Cardiac fibroblast (primary cell): ENCODE data around the gene UBE2B.
A peak's percentile ranks its signal among the peaks of the same experiment; 100 is the strongest.
"Not testable (repeated sequence)": the region's sequence is repeated elsewhere in the genome, so short reads cannot be mapped to it uniquely, and the experiment has no call there.

Experiments
- DNase-seq, 2 donors: peaks; one replicate each; pipeline versions ENCODE4 v3.0.0 to v3.0.0-alpha.2; 2010; ENCODE audit warnings: low read depth in 2 of 2
- H3K4me3 ChIP-seq, 2 donors: replicated peaks in 1 of 2; 1 replicate in 1 of 2; 2 replicates in 1 of 2; pipeline ENCODE4 v1.5.1; 2011; ENCODE audit warnings: low read depth in 2 of 2, low read length in 2 of 2, mild to moderate bottlenecking in 2 of 2, moderate library complexity in 1 of 2
- TF ChIP-seq, protein P1 (sequence below): IDR thresholded peaks from one replicate; pipeline ENCODE4 v1.5.1; 2011; ENCODE audit warnings: low read depth, mild to moderate bottlenecking, low read length, inconsistent platforms

UBE2B gene

DNA sequence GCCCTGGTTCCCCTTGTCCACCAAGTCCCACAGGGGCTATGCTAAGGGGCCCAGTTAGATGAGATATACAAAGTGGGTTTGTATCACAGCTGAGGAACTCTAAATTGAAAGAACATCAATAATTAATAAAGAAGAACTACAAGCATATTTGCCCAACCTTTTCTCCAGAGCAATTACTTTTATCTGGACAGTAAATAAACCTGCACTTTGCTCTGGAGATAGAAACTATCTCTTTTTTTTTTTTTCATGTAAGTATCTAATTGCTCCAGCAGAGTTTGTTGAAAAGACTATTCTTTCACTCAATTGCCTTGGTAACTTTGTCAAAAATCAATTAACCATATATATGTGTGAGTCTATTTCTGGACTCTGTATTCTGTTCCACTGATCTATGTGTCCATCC, 46.3 kb downstream of the UBE2B start:
- no peak for DNase-seq
- TF ChIP-seq, protein P1, sequence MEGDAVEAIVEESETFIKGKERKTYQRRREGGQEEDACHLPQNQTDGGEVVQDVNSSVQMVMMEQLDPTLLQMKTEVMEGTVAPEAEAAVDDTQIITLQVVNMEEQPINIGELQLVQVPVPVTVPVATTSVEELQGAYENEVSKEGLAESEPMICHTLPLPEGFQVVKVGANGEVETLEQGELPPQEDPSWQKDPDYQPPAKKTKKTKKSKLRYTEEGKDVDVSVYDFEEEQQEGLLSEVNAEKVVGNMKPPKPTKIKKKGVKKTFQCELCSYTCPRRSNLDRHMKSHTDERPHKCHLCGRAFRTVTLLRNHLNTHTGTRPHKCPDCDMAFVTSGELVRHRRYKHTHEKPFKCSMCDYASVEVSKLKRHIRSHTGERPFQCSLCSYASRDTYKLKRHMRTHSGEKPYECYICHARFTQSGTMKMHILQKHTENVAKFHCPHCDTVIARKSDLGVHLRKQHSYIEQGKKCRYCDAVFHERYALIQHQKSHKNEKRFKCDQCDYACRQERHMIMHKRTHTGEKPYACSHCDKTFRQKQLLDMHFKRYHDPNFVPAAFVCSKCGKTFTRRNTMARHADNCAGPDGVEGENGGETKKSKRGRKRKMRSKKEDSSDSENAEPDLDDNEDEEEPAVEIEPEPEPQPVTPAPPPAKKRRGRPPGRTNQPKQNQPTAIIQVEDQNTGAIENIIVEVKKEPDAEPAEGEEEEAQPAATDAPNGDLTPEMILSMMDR: no peak
- no peak overlapping the region for H3K4me3 ChIP-seq

DNA sequence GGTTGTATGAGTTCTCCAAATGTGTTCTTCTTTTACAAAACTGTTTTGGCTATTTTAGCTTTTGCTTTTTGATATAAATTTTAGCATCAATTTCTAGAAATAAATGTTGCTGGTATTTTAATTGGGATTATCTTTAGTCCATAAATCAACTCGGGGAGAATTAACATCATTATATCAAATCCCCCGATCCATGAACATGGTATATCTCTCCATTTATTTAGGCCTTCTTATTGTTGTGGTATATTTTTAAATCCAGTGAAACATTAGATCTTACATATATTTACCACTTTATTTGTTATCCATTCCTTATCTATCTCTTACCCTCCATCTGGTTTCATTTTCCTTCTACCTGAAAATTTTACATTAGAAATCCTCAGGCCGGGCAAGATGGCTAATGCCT, 47.6 kb downstream of the UBE2B start:
- H3K4me3 ChIP-seq: no peak overlapping the region
- TF ChIP-seq, protein P1: no peak
- DNase-seq: no peak

DNA sequence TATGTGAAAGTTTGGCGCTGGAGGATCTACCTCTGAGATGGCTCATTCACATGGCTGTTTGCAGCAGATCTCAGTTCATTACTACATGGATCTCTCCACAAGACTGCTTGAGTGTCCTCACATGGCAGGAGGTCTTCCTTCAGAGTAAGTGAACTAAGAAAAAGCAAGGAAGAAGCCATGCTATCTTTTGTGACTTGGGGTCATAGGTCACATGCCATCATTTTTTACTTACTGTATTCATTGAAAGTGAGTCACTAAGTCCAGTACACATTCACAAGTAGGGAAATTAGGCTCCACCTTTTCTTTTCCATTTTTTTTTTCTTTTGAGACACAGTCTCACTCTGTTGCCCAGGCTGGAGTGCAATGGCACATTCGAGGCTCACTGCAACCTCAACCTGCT, 49.0 kb downstream of the UBE2B start:
- TF ChIP-seq, protein P1: no peak
- H3K4me3 ChIP-seq: no peak overlapping the region

DNA sequence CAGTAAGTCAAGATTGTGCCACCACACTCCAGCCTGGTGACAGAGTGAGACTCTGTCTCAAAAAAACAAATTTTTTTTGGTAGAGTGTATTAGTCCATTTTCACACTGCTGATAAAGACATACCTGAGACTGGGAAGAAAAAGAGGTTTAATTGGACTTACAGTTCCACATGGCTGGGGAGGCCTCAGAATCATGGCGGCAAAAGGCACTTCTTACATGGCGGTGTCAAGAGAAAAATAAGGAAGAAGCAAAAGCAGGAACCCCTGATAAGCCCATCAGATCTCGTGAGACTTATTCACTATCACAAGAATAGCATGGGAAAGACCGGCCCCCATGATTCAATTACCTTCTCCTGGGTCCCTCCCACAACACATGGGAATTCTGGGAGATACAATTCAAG, 49.7 kb downstream of the UBE2B start:
- H3K4me3 ChIP-seq, DNase-seq: not testable (repeated sequence)

More for the DNA sequence above, 49.0 kb downstream of the UBE2B start:
- peak; percentile 14 to 61 for DNase-seq

DNA sequence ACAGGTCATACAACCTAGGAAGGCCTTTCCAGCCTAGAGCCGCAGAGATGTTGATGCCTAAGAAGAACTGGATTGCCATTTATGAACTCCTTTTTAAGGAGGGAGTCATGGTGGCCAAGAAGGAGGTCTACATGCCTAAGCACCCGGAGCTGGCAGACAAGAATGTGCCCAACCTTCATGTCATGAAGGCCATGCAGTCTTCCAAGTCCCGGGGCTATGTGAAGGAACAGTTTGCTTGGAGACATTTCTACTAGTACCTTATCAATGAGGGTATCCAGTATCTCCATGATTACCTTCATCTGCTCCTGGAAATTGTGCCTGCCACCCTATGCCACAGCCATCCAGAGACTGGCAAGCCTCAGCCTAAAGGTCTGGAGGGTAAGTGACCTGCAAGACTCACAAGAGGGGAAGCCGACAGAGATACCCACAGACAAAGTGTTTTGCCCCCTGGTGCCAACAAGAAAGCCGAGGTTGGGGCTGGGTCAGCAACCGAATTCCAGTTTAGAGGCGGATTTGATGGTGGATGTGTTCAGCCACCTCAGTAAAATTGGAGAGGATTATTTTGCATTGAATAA, 51.5 kb downstream of the UBE2B start:
- TF ChIP-seq, protein P1: no peak
- no peak for DNase-seq
- no peak overlapping the region for H3K4me3 ChIP-seq

DNA sequence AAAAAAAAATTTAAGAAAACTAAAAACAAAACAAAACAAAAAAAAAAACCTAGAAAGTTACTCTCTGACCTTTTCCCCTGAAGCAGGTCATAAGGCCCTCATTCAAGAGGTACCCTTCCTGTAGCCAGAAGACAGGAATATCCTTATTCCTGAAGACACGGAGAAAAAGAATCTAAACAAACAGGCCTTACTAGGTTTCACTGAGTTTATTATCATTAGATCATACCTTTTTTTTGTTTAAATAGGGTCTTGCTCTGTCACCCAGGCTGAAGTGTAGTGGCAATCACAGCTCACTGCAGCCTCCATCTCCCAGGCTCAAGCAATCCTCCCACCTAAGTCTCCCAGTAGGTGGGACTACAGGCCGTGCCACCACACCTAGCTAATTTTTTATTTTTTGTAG, 52.0 kb downstream of the UBE2B start:
- TF ChIP-seq, protein P1: no peak
- H3K4me3 ChIP-seq: no peak overlapping the region
- no peak for DNase-seq

DNA sequence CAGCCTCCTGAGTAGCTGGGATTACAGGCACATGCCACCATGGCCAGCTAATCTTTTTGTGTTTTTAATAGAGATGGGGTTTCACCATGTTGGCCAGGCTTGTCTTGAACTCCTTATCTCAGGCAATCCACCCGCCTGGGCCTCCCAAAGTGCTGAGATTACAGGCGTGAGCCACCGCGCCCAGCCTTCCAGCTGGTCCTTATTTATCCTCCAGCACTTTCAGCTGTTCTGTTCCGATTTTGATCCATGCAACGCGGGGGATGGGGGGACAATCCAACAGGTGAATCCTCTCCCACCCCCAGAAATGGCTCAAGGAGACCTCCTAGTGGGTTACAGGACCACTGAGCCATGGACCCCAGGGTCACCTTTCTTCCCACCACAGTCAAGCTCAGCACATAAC, 55.0 kb downstream of the UBE2B start:
- no peak for DNase-seq
- TF ChIP-seq, protein P1: no peak
- H3K4me3 ChIP-seq: no peak overlapping the region
